ENCODE measurements around the gene MID1IP1.

The MID1IP1 gene

GRCh38 chrX:38816155-38816554 is 14.9 kb downstream of the MID1IP1 start:
- DNase-seq (ENCODE audit: low read depth, low spot score): no peak

GRCh38 chrX:38817004-38817703 is 15.9 kb downstream of the MID1IP1 start:
- peak; percentile 69 for DNase-seq (ENCODE audit: low read depth, low spot score)

GRCh38 chrX:38819163-38819562 is 17.9 kb downstream of the MID1IP1 start:
- DNase-seq (ENCODE audit: low read depth, low spot score): no peak

- DNase-seq (ENCODE audit: low read depth, low spot score): no peak
Observed at GRCh38 chrX:38819709-38820108, 18.4 kb downstream of the MID1IP1 start.

- no peak for DNase-seq (ENCODE audit: low read depth, low spot score)
Observed at GRCh38 chrX:38820751-38821150, 19.5 kb downstream of the MID1IP1 start.

- DNase-seq (ENCODE audit: low read depth, low spot score): no peak
Observed at GRCh38 chrX:38824176-38824575, 22.9 kb downstream of the MID1IP1 start.

- no peak for DNase-seq (ENCODE audit: low read depth, low spot score)
Observed at GRCh38 chrX:38831949-38832348, 30.7 kb downstream of the MID1IP1 start.

GRCh38 chrX:38837389-38837788 is 36.1 kb downstream of the MID1IP1 start:
- DNase-seq (ENCODE audit: low read depth, low spot score): no peak

- DNase-seq (ENCODE audit: low read depth, low spot score): no peak
Observed at GRCh38 chrX:38839277-38839676, 38.0 kb downstream of the MID1IP1 start.

GRCh38 chrX:38839944-38840343 is 38.7 kb downstream of the MID1IP1 start:
- no peak for DNase-seq (ENCODE audit: low read depth, low spot score)

GRCh38 chrX:38841750-38842149 is 40.5 kb downstream of the MID1IP1 start:
- no peak for DNase-seq (ENCODE audit: low read depth, low spot score)

GRCh38 chrX:38845426-38845825 is 44.2 kb downstream of the MID1IP1 start:
- no peak for DNase-seq (ENCODE audit: low read depth, low spot score)

GRCh38 chrX:38847206-38847902 is 46.1 kb downstream of the MID1IP1 start:
- DNase-seq (ENCODE audit: low read depth, low spot score): no peak

GRCh38 chrX:38847903-38848230 is 46.6 kb downstream of the MID1IP1 start:
- DNase-seq (ENCODE audit: low read depth, low spot score): no peak

- DNase-seq (ENCODE audit: low read depth, low spot score): no peak
Observed at GRCh38 chrX:38848671-38849455, 47.6 kb downstream of the MID1IP1 start.

- no peak for DNase-seq (ENCODE audit: low read depth, low spot score)
Observed at GRCh38 chrX:38850807-38851544, 49.7 kb downstream of the MID1IP1 start.

- no peak for DNase-seq (ENCODE audit: low read depth, low spot score)
Observed at GRCh38 chrX:38854305-38854704, 53.0 kb downstream of the MID1IP1 start.
